AG09309 (cell line): ENCODE data around the gene ABL2.
A peak's percentile ranks its signal among the peaks of the same experiment; 100 is the strongest.

ENCODE experiments used
- DNase-seq: peaks from one replicate; pipeline ENCODE4 v3.0.0-alpha.2; 2010; ENCODE audit warnings: low read depth
- H3K4me3 ChIP-seq: 2 replicates; pipeline ENCODE4 v1.5.1; 2011; ENCODE audit warnings: mild to moderate bottlenecking, low read depth, low read length, moderate library complexity; ENCODE audit not compliant: control insufficient read depth
- CTCF ChIP-seq: IDR thresholded peaks from 2 replicates; pipeline ENCODE4 v1.5.1; 2011; ENCODE audit warnings: mild to moderate bottlenecking, low read depth, low read length, inconsistent platforms; ENCODE audit not compliant: insufficient read depth, control insufficient read depth; ENCODE audit errors: missing control alignments

The ABL2 gene

GRCh38 chr1:179099891-179100290, 129.6 kb downstream of the ABL2 start:
- DNase-seq = no peak
- H3K4me3 ChIP-seq = no peak overlapping the region
- no peak for TF ChIP-seq CTCF

- no peak overlapping the region for H3K4me3 ChIP-seq
- DNase-seq = no peak
- TF ChIP-seq CTCF = no peak
These were observed 133.6 kb downstream of the ABL2 start for GRCh38 chr1:179095924-179096323.

- no peak for TF ChIP-seq CTCF
- no peak for DNase-seq
- no peak overlapping the region for H3K4me3 ChIP-seq
These were observed 134.1 kb downstream of the ABL2 start for GRCh38 chr1:179095377-179095776.

GRCh38 chr1:179094818-179095217, 134.7 kb downstream of the ABL2 start:
- no peak overlapping the region for H3K4me3 ChIP-seq
- no peak for DNase-seq
- TF ChIP-seq CTCF = no peak

GRCh38 chr1:179092896-179093461, 136.5 kb downstream of the ABL2 start:
- TF ChIP-seq CTCF = no peak
- H3K4me3 ChIP-seq = no peak overlapping the region
- DNase-seq = no peak

- DNase-seq = peak; percentile 49
- H3K4me3 ChIP-seq = no peak overlapping the region
- TF ChIP-seq CTCF = no peak
These were observed 137.7 kb downstream of the ABL2 start for GRCh38 chr1:179091691-179092165.
